CD4-positive, alpha-beta T cell (primary cell): Measurements from ENCODE around the gene SIDT1. TPM values are rescaled to one million over a fixed set of nuclear protein-coding genes. Genes with fewer than 3 reads are reported as not detected.

Source experiments
- ATAC-seq: fragments of 200-7000 bp; cut with Tn5 transposase; one replicate; pipeline ENCODE4 v1.10.0; 2022; ENCODE audit warnings: mild to moderate bottlenecking; ENCODE audit not compliant: poor library complexity
- CTCF ChIA-PET: fragments of 350-600 bp; sonication (Branson Sonifier 250); formaldehyde crosslinking; loops from one replicate; lab custom pipeline; 2021; ENCODE audit warnings: antibody characterized with exemption, inconsistent platforms; lab: Charles Lee
- POLR2A ChIA-PET: fragments of 350-600 bp; sonication (Branson Sonifier 250); formaldehyde crosslinking; loops from one replicate; lab custom pipeline; 2021; ENCODE audit warnings: antibody characterized with exemption, inconsistent platforms; lab: Charles Lee
- DNase-seq, 14 experiments: peaks; one replicate each; pipeline ENCODE4 v3.0.0-alpha.2; 2013 to 2020; ENCODE audit warnings: mixed read lengths in 2 of 14
- H3K27ac ChIP-seq, 2 donors: one replicate each; pipeline versions ENCODE4 v1.5.1 to v1.7.0; 2013; ENCODE audit warnings: low read length in 2 of 2, low read depth in 1 of 2, mild to moderate bottlenecking in 1 of 2
- H3K27me3 ChIP-seq, 2 experiments: 1 replicate in 1 of 2; 2 replicates in 1 of 2; pipeline versions ENCODE4 v1.6.1 to v1.7.0; 2013; ENCODE audit warnings: low read length in 2 of 2, control low read depth in 1 of 2, mild to moderate bottlenecking in 1 of 2, moderate library complexity in 1 of 2; ENCODE audit not compliant: insufficient read depth in 2 of 2, control insufficient read depth in 1 of 2
- H3K36me3 ChIP-seq: one replicate; pipeline ENCODE4 v1.6.1; 2013; ENCODE audit warnings: low read length, control low read depth; ENCODE audit not compliant: insufficient read depth
- H3K4me1 ChIP-seq: one replicate; pipeline ENCODE4 v1.6.1; 2013; ENCODE audit warnings: low read length, control low read depth; ENCODE audit not compliant: insufficient read depth
- H3K4me3 ChIP-seq: one replicate; pipeline ENCODE4 v1.5.1; 2013; ENCODE audit warnings: mild to moderate bottlenecking, low read length, moderate library complexity
- H3K9me3 ChIP-seq, 2 experiments: 1 replicate in 1 of 2; 2 replicates in 1 of 2; pipeline versions ENCODE4 v1.6.1 to v1.7.0; 2013; ENCODE audit warnings: low read length in 2 of 2, mild to moderate bottlenecking in 2 of 2, control low read depth in 1 of 2, moderate library complexity in 1 of 2; ENCODE audit not compliant: control insufficient read depth in 1 of 2, insufficient read depth in 1 of 2
- H3K27ac Mint-ChIP-seq: one replicate; pipeline ENCODE4 v1.8.0; 2020; ENCODE audit warnings: mixed read lengths
- H3K27me3 Mint-ChIP-seq: one replicate; pipeline ENCODE4 v1.8.0; 2021; ENCODE audit warnings: mixed read lengths
- H3K36me3 Mint-ChIP-seq: one replicate; pipeline ENCODE4 v1.8.0; 2021; ENCODE audit warnings: low read depth, mixed read lengths
- H3K4me1 Mint-ChIP-seq: one replicate; pipeline ENCODE4 v1.8.0; 2021; ENCODE audit warnings: low read depth, mixed read lengths
- H3K4me3 Mint-ChIP-seq: one replicate; pipeline ENCODE4 v1.8.0; 2020; ENCODE audit warnings: mild to moderate bottlenecking, mixed read lengths
- H3K9me3 Mint-ChIP-seq: one replicate; pipeline ENCODE4 v1.8.0; 2020; ENCODE audit warnings: mixed read lengths
- CTCF ChIP-seq: fragments of 200-600 bp; IDR thresholded peaks from one replicate; pipeline ENCODE4 v1.8.0; 2022; ENCODE audit warnings: antibody characterized with exemption, mild to moderate bottlenecking
- intact Hi-C, 2 experiments: fragments of 100-400 bp; cut with DNase I in 1 of 2; cut with micrococcal nuclease in 1 of 2; formaldehyde crosslinking; loops; one replicate each; pipeline versions ENCODE4 v1.15.1 to v1.9.0; 2023 to 2025; cut with DNase I, micrococcal nuclease
- microRNA-seq: library from miRNA; unstranded; fragments of <30 nt; microRNA quantifications from one replicate; pipeline ENCODE4 v1.2.0, GENCODE V29; 2021; ENCODE audit warnings: borderline microRNAs expressed, borderline replicate concordance
- total RNA-seq, 174 experiments: library from RNA in 2 of 174; stranded (reverse) in 2 of 174; gene quantifications; one replicate each; pipeline ENCODE4 v1.2.3 and lab custom pipeline; 2021 to 2026

Gene SIDT1
- total RNA-seq, 2 experiments from 2014 or later, result 28.8 to 37.3 TPM

GRCh38 chr3:113676261-113676660, 143.9 kb downstream of the SIDT1 start:
- Histone ChIP-seq H3K27ac (no peak overlapping the region), H3K4me1 (no peaks in the 10 kb centered on the region), H3K36me3 (peaks cover 39% of the 10 kb centered on the region), H3K27me3 (no peaks in the 10 kb centered on the region), H3K4me3 (no peak overlapping the region), H3K9me3 (no peaks in the 10 kb centered on the region)
- no peak for ATAC-seq
- intact Hi-C loops, result no loop called here
- Mint-ChIP-seq H3K27ac (no peak overlapping the region), H3K4me3 (no peak overlapping the region), H3K9me3 (no peaks in the 10 kb centered on the region), H3K4me1 (peaks cover 18% of the 10 kb centered on the region), H3K36me3 (peaks cover 78% of the 10 kb centered on the region), H3K27me3 (no peaks in the 10 kb centered on the region)
- CTCF ChIA-PET, result no interaction called here
- TF ChIP-seq CTCF, result no peak
- POLR2A ChIA-PET, result no interaction called here
- DNase-seq, result peak in 2 of 14 experiments; percentile 35 to 51

DNA sequence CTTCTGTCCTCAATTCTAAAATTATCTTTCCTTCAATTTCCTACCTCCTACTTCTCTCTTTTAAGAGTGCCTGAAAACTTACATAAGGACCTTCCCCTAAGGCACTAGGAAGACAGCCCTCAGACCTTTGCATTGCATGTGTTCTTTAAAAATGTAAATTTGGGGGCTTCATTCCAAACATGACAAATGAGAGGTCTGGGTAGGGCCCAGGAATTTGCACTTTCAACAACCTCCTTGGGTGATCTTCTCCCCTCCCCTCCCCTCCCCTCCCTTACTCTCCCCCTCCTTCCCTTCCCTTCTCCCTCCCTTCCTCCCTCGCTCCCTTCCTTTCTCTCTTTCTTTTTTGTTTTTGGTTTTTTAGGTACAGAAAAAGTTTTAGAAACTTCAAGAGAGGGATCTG, 145.4 kb downstream of the SIDT1 start:
- Histone ChIP-seq H3K9me3 (no peaks in the 10 kb centered on the region), H3K36me3 (peaks cover 34% of the 10 kb centered on the region), H3K27me3 (no peaks in the 10 kb centered on the region), H3K27ac (no peak overlapping the region), H3K4me1 (no peaks in the 10 kb centered on the region), H3K4me3 (no peak overlapping the region)
- no peaks in the 10 kb centered on the region for H3K27me3 Mint-ChIP-seq
- no peaks in the 10 kb centered on the region for H3K9me3 Mint-ChIP-seq
- no peak for ATAC-seq
- H3K4me3 Mint-ChIP-seq, result no peak overlapping the region
- no peak overlapping the region for H3K27ac Mint-ChIP-seq
- H3K36me3 Mint-ChIP-seq, result peaks cover 68% of the 10 kb centered on the region
- H3K4me1 Mint-ChIP-seq, result peaks cover 18% of the 10 kb centered on the region
- no peak for TF ChIP-seq CTCF
- CTCF ChIA-PET, result no interaction called here
- POLR2A ChIA-PET, result no interaction called here
- DNase-seq, result no peak
- intact Hi-C loops, result no loop called here

DNA sequence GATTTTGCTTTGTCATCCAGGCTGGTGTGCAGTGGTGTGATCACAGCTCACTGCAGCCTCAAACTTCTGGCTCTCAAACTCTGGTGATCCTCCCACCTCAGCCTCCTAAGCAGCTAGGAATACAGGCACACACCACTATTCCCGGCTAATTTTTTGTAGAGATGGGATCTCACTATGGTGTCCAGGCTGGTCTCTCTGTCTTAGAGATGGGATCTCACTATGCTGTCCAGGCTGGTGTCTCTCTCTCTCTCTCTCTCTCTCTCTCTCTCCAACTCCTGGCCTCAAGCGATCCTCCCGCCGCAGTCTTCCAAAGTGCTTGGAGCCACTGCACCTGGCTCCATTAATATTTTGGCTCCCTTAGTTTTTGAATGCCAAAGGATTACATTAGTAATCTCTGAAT, 146.4 kb downstream of the SIDT1 start:
- Histone ChIP-seq H3K9me3 (no peaks in the 10 kb centered on the region), H3K36me3 (peaks cover 29% of the 10 kb centered on the region), H3K4me3 (no peak overlapping the region), H3K4me1 (no peaks in the 10 kb centered on the region), H3K27ac (no peak overlapping the region), H3K27me3 (no peaks in the 10 kb centered on the region)
- H3K36me3 Mint-ChIP-seq, result peaks cover 63% of the 10 kb centered on the region
- no peak for DNase-seq
- POLR2A ChIA-PET, result no interaction called here
- peaks cover 18% of the 10 kb centered on the region for H3K4me1 Mint-ChIP-seq
- intact Hi-C loops, result no loop called here
- no peak for ATAC-seq
- no peak for TF ChIP-seq CTCF
- H3K27ac Mint-ChIP-seq, result no peak overlapping the region
- CTCF ChIA-PET, result no interaction called here
- H3K27me3 Mint-ChIP-seq, result no peaks in the 10 kb centered on the region
- H3K4me3 Mint-ChIP-seq, result no peak overlapping the region
- no peaks in the 10 kb centered on the region for H3K9me3 Mint-ChIP-seq

Small RNAs within 50 kb of the gene (microRNA-seq; reads per million reads assigned to microRNA genes)
- 2.6 reads per million, percentile 12 among the genes with 10 or more reads in this experiment for gene MIR4446

Other genes with a start within 250 kb of the SIDT1 start
- gene CFAP44, start 91.1 kb upstream of the SIDT1 start, total RNA-seq, result 10 to 100 TPM in 1 of 2 experiments, 1 to 10 TPM in 1; 9.7 to 10.0 TPM
- gene SPICE1, start 17.4 kb upstream of the SIDT1 start, total RNA-seq, result 10 to 100 TPM; 13.9 to 15.8 TPM
- 10 to 100 TPM; 31.4 to 32.6 TPM for gene USF3, start 164.1 kb downstream of the SIDT1 start, total RNA-seq
- 10 to 100 TPM; 46.6 to 48.0 TPM for gene NAA50, start 213.7 kb downstream of the SIDT1 start, total RNA-seq
- gene ATP6V1A, start 214.5 kb downstream of the SIDT1 start, total RNA-seq, result 1 to 10 TPM; 8.7 to 9.4 TPM